Measurements from ENCODE around the gene CHKB.

The CHKB gene

DNA sequence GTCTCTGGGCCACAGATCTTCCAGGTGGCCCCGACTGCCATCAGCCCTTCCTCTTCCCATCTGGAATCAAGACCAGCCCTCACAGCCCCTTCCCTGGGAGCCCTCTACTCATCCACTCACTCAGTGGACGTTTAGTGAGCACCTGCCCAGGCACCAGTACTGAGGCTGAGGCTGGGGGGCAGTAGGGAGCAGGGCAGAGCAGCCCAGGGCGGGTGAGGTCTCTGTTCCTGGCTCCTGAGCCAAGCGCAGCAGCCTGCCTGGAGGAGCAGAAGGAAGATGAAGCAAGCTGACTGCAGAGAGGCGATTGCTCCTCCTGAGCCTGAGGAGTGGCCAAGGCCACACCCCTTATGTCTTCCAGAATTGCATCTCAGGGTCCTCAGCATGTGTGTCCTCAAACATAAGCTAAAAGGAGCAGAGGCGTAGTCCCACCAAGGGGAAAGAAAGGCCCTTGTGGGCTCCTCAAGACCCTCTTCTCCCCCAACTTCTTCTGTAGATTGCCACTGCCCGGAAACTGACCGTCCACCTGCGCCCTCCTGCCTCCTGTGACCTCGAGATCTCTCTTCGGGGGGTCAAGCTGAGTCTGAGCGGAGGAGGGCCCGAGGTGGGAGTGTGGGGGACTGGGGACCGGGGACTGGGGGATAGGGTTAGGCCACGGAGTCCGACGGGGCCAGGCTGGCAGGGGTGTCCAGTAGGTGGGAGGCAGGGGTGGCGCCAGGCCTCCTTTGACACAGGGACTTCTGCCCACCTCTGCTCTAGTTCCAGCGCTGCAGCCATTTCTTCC lies 23.7 kb upstream of the CHKB start:
- DNase-seq: no peak
- H3K4me3 ChIP-seq (ENCODE audit: low read depth, low read length): no peak overlapping the region
- H3K27me3 ChIP-seq (ENCODE audit: insufficient read depth, low read depth, severe bottlenecking): no peaks in the 10 kb centered on the region
- no peaks in the 10 kb centered on the region for H3K9me3 ChIP-seq (ENCODE audit: severe bottlenecking)
- 0 out of 2 replicates have a peak, but pooled peaks have one; percentile 20 for TF ChIP-seq CTCF (IDR thresholded peaks at IDR 0.05; ENCODE audit: low read depth, low read length)
- peaks cover 65% of the 10 kb centered on the region for H3K36me3 ChIP-seq
- no peak overlapping the region for H3K27ac ChIP-seq

GRCh38 chr22:50605613-50606074 lies 23.0 kb upstream of the CHKB start:
- no peaks in the 10 kb centered on the region for H3K27me3 ChIP-seq (ENCODE audit: insufficient read depth, low read depth, severe bottlenecking)
- TF ChIP-seq CTCF (IDR thresholded peaks at IDR 0.05; ENCODE audit: low read depth, low read length): no peak
- no peak overlapping the region for H3K27ac ChIP-seq
- no peak for DNase-seq
- H3K9me3 ChIP-seq (ENCODE audit: severe bottlenecking): no peaks in the 10 kb centered on the region
- H3K36me3 ChIP-seq: peaks cover 64% of the 10 kb centered on the region
- H3K4me3 ChIP-seq (ENCODE audit: low read depth, low read length): no peak overlapping the region

GRCh38 chr22:50605002-50605612 lies 22.5 kb upstream of the CHKB start:
- Histone ChIP-seq H3K27ac (no peak overlapping the region), H3K4me3 (ENCODE audit: low read depth, low read length) (no peak overlapping the region), H3K9me3 (ENCODE audit: severe bottlenecking) (no peaks in the 10 kb centered on the region), H3K27me3 (ENCODE audit: insufficient read depth, low read depth, severe bottlenecking) (no peaks in the 10 kb centered on the region), H3K36me3 (peaks cover 64% of the 10 kb centered on the region)
- DNase-seq: no peak
- TF ChIP-seq CTCF (IDR thresholded peaks at IDR 0.05; ENCODE audit: low read depth, low read length): no peak

DNA sequence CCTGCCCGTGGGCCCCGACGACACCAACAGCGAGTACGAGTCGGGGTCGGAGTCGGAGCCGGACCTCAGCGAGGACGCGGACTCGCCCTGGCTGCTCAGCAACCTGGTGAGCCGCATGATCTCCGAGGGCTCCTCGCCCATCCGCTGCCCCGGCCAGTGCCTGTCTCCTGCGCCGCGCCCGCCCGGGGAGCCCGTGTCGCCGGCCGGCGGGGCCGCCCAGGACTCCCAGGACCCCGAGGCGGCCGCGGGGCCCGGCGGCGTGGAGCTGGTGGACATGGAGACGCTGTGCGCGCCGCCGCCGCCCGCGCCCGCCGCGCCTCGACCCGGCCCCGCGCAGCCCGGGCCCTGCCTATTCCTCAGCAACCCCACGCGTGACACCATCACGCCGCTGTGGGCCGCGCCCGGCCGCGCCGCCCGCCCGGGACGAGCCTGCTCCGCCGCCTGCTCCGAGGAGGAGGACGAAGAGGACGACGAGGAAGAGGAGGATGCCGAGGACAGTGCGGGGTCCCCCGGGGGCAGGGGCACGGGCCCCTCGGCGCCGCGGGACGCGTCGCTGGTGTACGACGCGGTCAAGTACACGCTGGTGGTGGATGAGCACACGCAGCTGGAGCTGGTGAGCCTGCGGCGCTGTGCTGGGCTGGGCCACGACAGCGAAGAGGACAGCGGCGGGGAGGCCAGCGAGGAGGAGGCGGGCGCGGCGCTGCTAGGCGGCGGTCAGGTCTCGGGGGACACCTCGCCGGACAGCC lies 21.8 kb upstream of the CHKB start:
- H3K27me3 ChIP-seq (ENCODE audit: insufficient read depth, low read depth, severe bottlenecking): no peaks in the 10 kb centered on the region
- H3K27ac ChIP-seq: no peak overlapping the region
- no peak for TF ChIP-seq CTCF (IDR thresholded peaks at IDR 0.05; ENCODE audit: low read depth, low read length)
- no peak for DNase-seq
- no peak overlapping the region for H3K4me3 ChIP-seq (ENCODE audit: low read depth, low read length)
- H3K9me3 ChIP-seq (ENCODE audit: severe bottlenecking): no peaks in the 10 kb centered on the region
- H3K36me3 ChIP-seq: peaks cover 60% of the 10 kb centered on the region

DNA sequence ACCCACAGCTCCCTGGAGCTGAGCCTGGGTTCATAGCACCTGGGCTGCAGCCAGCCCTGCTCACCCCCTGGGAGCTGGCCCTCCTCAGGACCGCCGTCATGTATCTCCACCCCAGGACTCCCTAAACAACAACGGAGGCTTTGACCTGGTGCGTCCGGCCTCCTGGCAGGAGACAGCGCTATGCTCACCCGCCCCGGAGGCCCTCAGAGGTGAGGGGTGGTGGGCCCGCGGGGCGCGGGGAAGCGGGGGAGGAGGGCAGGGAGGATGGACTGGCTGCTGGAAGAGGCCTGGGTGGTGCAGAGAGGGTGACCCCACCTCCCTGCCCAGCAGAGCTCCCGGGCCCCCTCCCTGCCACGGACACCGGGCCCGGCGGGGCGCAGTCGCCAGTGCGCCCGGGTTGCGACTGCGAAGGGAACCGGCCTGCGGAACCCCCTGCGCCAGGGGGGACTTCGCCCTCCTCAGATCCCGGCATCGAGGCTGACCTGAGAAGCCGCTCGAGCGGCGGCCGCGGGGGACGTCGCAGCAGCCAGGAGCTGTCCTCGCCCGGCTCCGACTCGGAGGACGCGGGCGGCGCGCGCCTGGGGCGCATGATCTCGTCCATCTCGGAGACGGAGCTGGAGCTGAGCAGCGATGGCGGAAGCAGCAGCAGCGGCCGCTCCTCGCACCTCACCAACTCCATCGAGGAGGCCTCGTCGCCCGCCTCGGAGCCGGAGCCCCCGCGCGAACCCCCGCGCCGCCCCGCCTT lies 21.0 kb upstream of the CHKB start:
- no peaks in the 10 kb centered on the region for H3K9me3 ChIP-seq (ENCODE audit: severe bottlenecking)
- H3K27me3 ChIP-seq (ENCODE audit: insufficient read depth, low read depth, severe bottlenecking): no peaks in the 10 kb centered on the region
- no peak overlapping the region for H3K27ac ChIP-seq
- no peak for TF ChIP-seq CTCF (IDR thresholded peaks at IDR 0.05; ENCODE audit: low read depth, low read length)
- no peak overlapping the region for H3K4me3 ChIP-seq (ENCODE audit: low read depth, low read length)
- no peak for DNase-seq
- H3K36me3 ChIP-seq: peaks cover 55% of the 10 kb centered on the region

Measured in WERI-Rb-1 (cell line).